HuH-7.5 (cell line): ENCODE measurements around the gene SEC61G.

Experiments used
- DNase-seq: peaks from one replicate; pipeline ENCODE4 v3.0.0; 2011; ENCODE audit warnings: low spot score

The SEC61G gene

DNA sequence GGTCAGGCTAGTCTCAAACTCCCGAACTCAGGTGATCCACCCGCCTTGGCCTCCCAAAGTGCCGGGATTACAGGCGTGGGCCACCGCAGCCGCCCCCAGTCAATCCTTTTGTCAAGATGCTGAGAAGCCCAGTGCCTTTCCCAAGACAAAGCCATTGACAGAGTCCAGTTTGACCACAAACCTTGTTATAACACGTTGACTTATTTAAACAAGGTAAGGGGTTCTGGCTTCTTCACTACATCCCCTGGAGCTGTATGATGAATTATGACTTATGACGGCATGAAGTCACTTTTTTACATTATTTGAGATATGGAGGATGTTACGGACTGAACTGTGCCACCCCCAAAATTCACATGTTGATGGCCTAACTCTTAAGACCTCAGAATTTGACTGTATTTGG is 5.8 kb upstream of the SEC61G start:
- no peak for DNase-seq

DNA sequence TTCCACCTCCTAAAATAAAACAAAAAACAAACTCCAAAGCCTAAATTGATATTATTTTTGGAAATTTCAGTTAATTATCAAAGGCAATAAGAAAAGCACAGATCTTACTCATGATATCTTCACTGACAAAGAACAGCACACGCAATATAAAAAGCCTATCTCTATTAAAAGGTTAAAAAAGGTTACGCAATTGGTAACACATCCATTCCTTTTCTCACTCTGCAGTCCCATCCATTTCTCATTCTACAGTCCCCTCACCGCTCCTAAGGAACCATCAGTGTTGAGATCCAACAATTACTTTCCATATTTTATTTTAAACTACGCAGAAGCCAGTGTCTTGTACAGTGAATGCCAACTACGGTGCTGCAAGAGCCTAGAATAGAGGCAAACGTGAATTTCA is 1.3 kb downstream of the SEC61G start:
- no peak for DNase-seq

DNA sequence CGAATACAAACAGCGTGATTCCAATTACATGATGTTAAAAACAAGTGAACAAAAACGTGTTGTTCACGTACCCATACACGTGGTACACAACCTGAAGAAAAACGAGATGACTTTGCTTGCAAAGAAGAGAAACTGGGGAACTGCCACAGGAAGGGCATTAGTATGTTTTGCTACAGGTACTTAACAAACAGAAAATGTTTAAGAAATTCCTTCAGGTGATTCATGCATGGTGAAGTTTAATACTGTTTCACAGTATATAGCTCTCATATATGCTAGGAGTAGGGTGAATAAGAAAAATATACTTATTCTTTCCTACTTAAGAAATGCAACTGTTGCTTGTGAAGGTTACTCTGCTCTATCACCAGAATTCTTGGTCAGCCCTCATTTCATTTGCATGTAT is 9.8 kb downstream of the SEC61G start:
- no peak for DNase-seq

DNA sequence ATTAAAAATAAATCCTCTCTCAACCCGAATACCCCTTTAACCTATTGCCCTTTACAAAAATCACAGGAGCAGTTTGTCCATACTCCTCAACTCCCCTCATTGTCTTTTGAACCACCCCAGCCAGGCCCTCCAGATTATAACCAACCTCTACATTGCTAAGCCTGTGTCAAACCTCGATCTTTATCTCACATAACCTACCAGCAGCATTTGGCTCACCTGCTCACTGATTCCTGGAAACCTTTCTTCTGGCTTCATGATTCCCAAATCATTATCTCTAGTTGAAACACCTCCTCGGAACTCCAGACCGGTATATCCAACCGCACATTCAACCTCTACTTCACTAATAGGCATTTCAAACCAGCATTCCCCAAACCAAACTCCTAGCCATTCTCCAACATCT is 11.8 kb downstream of the SEC61G start:
- no peak for DNase-seq

DNA sequence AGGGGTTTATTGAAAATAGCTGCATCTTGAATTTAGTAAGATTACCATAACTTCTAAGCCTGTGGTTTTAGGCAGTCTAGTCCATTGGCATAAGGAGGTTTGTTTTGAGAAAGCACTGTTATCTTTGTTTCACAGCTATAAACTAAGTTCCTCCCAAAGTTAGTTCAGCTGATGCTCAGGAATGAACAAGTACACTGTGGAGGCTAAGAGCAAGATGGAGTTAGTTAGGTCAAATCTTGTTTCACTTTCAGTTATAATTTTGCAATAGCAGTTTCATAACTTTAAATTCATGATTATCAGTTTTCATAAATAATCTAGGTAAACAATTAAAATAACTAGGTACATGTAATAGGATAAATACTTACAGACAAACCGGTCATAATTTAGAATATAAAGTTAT is 15.4 kb downstream of the SEC61G start:
- no peak for DNase-seq

DNA sequence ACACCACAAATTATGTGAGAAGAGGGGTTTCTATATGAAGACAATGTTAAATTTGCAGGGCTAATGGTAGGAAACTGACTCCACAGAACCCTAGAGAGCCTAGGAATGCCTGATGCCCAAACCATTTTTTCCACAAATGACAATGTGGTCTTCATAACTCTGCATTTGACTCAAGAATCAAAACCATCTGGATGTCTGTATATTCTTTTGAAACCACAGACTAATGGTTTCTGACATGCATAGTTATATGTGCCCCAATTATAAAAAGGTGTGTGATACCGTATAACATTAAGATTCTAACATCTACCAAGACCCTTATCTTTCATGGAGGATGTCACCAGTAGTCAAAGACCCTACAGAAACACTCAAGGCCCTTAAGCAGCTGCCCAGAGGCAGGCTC is 20.3 kb downstream of the SEC61G start:
- no peak for DNase-seq

DNA sequence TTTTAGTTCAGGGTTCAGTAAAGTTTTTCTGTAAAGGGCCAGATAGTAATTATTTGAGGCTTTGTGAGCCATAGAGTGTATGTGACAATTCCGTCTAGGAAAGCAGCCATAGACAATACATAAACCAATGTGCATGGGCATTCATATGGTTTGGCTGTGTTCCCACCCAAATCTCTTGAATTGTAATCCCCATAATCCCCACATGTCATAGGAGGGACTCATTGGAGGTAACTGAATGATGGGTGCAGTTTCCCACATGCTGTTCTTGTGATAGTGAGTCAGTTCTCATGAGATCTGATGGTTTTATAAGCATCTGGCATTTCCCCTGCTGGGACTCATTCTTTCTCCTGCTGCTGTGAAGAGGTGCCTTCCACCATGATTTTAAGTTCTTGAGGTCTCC is 29.9 kb downstream of the SEC61G start:
- DNase-seq: no peak

DNA sequence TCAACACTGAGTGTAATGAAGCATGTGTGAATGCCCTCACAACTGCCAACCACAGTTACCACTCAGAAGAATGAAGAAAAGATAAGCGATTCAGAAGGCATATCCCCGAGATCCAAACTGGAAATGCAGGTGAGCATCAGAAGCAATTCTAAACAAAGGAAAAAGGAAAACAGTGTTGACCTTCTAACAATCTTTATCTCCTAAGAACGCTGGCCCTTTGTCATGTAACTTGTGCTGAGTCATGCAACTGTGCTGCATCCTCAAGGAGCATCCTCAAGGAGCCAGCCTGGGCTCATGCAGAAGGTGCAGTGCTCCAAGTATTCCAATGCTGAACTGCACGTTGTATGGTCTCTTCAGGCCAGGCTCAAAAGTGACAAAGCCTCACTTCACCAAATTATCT is 30.6 kb downstream of the SEC61G start:
- DNase-seq: no peak

DNA sequence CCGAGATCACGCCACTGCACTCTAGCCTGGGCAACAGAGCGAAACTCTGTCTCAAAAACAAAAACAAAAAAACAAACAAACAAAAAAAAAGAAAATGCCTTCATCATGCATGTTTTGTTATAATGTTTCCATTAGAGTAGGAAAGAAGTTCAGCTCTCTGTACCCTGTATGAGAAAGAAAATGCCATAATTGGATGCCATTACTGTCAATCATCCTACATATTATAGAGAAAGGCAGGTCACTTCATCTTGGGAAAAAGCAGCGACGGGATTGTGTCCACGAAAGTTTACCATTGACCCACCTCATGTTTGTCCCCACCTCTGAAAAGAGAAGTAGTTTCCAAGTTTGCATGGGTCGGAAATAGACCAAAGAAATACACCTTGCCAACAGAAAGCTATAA is 33.8 kb downstream of the SEC61G start:
- no peak for DNase-seq

DNA sequence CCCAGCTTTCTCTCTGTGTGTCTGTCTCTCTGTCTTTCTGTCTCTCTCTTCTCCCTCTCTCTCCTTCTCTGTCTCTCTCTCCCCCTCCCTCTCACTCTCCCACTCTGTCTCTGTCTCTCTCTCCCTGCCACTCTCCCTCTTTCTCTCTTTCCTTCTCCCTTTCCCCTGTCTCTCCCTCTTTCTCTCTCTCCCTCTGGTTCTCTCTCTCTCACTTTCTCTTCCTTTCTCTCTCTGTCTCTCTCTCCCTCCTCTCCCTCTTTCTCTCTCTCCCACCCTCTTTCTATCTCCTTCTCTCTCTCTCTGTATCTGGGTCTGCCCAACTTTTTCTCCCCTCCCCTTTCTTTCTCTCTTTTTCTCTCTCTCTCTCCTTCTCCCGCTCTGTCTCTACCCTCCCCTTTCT is 36.5 kb downstream of the SEC61G start:
- DNase-seq: no peak

DNA sequence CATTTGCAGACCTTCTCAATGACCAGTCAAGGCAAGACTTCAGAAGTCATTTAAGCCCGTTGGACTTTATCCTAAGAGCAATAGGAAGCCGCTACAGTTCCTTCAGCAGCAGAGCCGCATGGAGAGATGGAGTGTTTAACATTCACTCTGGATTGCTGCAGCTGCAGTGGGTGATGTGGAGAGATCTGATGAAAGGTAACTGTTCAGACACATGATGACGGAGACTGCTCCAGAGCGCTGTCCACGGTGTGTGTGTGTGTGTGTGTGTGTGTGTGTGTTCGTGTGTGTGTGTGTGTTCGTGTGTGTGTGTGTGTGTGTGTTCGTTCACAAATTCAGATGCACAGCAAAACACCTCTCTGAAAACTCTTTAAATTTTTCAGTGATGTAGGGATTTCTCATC is 37.0 kb downstream of the SEC61G start:
- no peak for DNase-seq

DNA sequence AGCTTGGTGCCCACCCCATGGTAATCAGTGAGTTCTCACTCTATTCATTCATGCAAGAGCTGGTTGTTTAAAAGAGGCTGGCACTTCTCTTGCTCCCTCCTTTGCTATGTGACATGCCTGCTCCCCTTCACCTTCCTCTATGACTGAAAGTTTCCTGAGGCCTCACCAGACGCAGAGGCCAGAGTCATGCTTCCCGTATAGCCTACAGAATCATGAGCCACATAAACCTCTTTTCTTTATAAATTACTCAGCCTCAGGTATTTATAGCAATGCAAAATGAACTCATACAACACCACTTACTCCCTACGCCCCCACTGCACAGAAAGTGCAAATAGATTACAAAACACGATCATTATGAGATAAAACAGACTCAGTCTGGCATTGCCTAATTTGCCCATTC is 39.0 kb downstream of the SEC61G start:
- DNase-seq: no peak

DNA sequence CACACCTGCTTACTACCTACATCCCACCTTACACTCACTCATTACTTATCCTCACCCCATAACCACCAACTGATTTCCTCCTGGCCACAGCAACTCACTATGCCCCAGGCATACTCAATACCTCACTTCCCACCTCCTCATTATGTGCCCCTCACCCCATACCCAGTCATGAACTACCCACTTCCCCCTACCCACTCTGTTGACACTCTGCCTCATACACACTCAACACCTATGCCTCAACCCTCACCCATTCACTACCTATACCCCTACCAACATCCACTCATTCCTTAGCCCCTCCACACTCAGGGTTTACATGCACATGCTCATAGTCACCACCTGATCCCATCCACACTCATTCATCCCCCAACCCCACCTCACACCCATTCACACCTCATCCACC is 39.6 kb downstream of the SEC61G start:
- no peak for DNase-seq

DNA sequence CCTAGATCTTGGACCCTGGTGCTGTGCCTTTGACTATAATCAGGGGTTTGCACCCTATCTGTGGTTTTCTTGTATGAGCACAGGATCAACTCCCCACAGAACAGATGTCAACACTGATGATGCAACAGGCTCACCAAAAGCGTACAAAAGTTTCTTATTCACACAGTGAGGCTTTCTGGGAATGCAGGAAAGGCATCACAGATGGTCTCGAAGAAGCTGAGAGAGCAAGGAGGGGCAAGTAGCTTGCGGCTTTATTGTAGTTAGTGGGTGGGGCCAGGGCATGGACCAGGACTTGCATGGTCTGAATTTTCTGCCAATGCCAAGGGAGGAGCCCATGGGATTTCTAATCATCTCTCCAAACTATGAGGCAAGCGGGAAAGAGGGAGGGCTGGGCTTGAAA is 46.2 kb downstream of the SEC61G start:
- DNase-seq: no peak

DNA sequence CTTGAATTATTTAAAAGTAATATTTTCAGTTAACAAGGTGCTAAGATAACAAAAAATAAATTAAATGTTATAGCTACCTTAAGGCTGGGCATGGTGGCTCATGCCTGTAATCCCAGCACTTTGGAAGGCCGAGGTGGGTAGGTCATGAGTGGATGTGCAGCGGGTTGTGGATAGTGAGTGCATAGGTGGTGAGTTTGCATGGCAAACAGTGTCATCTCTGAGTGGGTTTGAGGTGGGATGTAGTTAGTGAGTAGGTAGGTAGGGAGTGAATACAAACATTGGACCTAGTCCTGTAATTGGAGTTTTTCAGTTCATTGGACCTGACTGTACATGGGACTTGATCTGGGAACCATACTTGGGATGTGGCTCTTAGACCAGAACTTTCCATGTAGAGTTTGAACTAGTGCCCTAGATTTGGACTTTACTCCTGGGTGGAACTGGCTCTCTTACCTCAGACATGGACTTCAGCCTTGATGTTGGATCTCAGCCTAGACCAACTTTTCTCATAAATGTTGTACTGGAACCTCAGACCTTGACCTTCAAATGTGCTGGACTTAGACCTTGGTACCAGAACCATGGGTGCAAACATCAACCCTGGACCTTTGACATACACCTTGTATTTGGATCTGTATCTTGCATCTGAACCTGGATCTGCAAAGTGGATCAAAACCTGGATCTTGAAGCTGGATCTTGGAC is 47.0 kb downstream of the SEC61G start:
- DNase-seq: no peak

DNA sequence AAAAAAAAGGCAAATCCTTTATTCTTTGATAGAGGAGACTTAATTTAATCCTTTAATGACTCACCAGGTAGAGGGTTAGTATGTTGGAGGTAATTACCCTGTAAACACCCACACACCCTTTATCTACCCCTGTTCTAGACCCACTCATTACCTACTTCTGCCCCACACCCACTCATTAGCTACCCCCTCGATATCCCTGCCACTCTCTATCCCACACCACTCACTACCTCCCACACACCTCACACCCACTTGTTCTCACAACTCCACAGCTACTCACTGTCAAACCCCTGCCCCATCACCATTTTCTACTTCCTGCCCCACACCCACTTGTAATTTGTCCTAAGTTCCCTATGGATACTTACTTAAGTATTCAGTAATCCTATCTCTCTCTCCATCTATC is 49.7 kb downstream of the SEC61G start:
- DNase-seq: no peak

DNA sequence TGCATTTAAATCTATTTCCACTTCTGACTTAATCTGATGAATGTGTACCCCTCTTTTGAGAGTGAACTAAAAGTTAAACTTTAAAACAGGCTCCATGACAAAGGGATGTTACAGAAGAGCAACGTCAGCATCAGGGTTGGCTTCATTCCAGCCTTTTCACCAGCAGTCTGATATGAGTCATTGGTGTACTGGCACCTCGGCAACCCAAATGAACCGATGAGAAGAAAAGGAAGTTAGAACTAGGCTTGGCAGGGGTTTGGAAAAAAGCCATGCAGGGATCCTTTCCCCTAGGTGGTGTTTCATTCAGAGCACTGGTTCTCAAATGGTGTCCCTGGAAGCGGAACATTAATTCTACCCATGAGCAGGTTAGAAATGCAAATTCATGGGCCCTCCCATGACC is 53.6 kb downstream of the SEC61G start:
- no peak for DNase-seq

DNA sequence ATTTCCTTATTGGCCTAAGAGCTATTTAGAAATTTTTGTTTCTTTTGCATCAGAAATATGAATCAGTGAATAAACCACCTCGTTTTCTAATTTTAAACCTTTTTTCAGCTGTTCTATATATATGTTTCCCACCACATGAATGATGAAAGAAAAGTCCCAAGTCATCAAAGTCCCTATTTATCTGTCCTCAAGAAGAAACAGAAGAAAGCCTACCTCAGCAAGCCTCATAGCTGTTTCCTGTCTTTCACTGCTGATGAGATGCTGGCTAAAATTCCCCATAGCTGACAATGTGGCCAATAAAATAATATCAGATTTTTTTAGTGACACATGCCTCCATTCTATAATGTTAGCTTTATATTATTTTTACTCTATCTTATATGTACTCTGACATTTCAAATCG is 54.2 kb downstream of the SEC61G start:
- DNase-seq: no peak
